GM12878 (cell line): Measurements from ENCODE around the gene TNP2. TPM values are rescaled to one million over a fixed set of nuclear protein-coding genes. Genes with fewer than 3 reads are reported as not detected.
A peak's percentile ranks its signal among the peaks of the same experiment; 100 is the strongest.

ENCODE experiments used
- ATF7 ChIP-seq: fragments of 450-650 bp; IDR thresholded peaks from 2 replicates; pipeline ENCODE4 v1.6.1; 2016; ENCODE audit warnings: low read depth, mild to moderate bottlenecking
- GABPA ChIP-seq: IDR thresholded peaks from 2 replicates; pipeline ENCODE4 v1.6.1; 2014; ENCODE audit warnings: antibody characterized with exemption, low read depth, mild to moderate bottlenecking, inconsistent platforms
- IRF5 ChIP-seq: fragments of 450-650 bp; IDR thresholded peaks from 2 replicates; pipeline ENCODE4 v1.6.1; 2017; ENCODE audit warnings: borderline replicate concordance
- KDM1A ChIP-seq: fragments of 200-600 bp; sonication (generic); IDR thresholded peaks from 2 replicates; pipeline ENCODE4 v1.6.1; 2016; ENCODE audit warnings: borderline replicate concordance
- LARP7 ChIP-seq: fragments of 450-650 bp; IDR thresholded peaks from 2 replicates; pipeline ENCODE4 v1.6.1; 2017; ENCODE audit warnings: mild to moderate bottlenecking
- NBN ChIP-seq: fragments of 450-650 bp; IDR thresholded peaks from 2 replicates; pipeline ENCODE4 v1.6.1; 2016
- PAX8 ChIP-seq: fragments of 450-650 bp; IDR thresholded peaks from 2 replicates; pipeline ENCODE4 v1.6.1; 2017; ENCODE audit warnings: mild to moderate bottlenecking, moderate library complexity
- RELA ChIP-seq: fragments of 450-650 bp; IDR thresholded peaks from 2 replicates; pipeline ENCODE4 v1.8.0; 2014; ENCODE audit warnings: borderline replicate concordance; ENCODE audit not compliant: partially characterized antibody
- SMARCA5 ChIP-seq: fragments of 450-650 bp; IDR thresholded peaks from 2 replicates; pipeline ENCODE4 v1.6.1; 2017; ENCODE audit warnings: mild to moderate bottlenecking
- SREBF2 ChIP-seq: IDR thresholded peaks from 2 replicates; pipeline ENCODE4 v1.6.1; 2012; ENCODE audit warnings: mild to moderate bottlenecking, low read length
- TCF3 ChIP-seq: IDR thresholded peaks from 2 replicates; pipeline ENCODE4 v1.6.1; 2012; ENCODE audit warnings: low read depth, mild to moderate bottlenecking, low read length, borderline replicate concordance; ENCODE audit not compliant: insufficient read depth
- TCF7 ChIP-seq: IDR thresholded peaks from 2 replicates; pipeline ENCODE4 v1.6.1; 2014; ENCODE audit warnings: antibody characterized with exemption, borderline replicate concordance
- ZBED1 ChIP-seq: IDR thresholded peaks from 2 replicates; pipeline ENCODE4 v1.6.1; 2016; ENCODE audit warnings: borderline replicate concordance
- polyA plus RNA-seq, 11 experiments: library from polyadenylated mRNA; depleted of rRNA in 4 of 11; unstranded in 6 of 11; stranded (reverse) in 5 of 11; fragments of >200 nt; fragmentation: Nextera tagmentation in 4 of 11; fragmentation: Illumina TruSeq in 1 of 11; extraction: Ambion mirVana in 4 of 11; extraction: Trizol in 1 of 11; gene quantifications; 1 replicate in 1 of 11; 2 replicates in 10 of 11; pipeline versions ENCODE4 v1.2.1 to v1.2.3, GENCODE V29; 2011 to 2016; ENCODE audit warnings: inconsistent platforms in 2 of 11, missing spikeins in 2 of 11, low read depth in 1 of 11
- total RNA-seq, 4 experiments: library from RNA; depleted of rRNA in 3 of 4; stranded (reverse); fragments of >200 nt in 3 of 4; fragmentation: Illumina TruSeq in 1 of 4; extraction: Trizol in 1 of 4; gene quantifications; 2 replicates each; pipeline versions ENCODE4 v1.2.1 to v1.2.3, GENCODE V29; 2013 to 2021

The TNP2 gene
- total and polyA plus RNA-seq, 10 of the 15 experiments (the other 5 are each of a cell fraction or from before 2014, with no cell fraction given), result not detected

DNA sequence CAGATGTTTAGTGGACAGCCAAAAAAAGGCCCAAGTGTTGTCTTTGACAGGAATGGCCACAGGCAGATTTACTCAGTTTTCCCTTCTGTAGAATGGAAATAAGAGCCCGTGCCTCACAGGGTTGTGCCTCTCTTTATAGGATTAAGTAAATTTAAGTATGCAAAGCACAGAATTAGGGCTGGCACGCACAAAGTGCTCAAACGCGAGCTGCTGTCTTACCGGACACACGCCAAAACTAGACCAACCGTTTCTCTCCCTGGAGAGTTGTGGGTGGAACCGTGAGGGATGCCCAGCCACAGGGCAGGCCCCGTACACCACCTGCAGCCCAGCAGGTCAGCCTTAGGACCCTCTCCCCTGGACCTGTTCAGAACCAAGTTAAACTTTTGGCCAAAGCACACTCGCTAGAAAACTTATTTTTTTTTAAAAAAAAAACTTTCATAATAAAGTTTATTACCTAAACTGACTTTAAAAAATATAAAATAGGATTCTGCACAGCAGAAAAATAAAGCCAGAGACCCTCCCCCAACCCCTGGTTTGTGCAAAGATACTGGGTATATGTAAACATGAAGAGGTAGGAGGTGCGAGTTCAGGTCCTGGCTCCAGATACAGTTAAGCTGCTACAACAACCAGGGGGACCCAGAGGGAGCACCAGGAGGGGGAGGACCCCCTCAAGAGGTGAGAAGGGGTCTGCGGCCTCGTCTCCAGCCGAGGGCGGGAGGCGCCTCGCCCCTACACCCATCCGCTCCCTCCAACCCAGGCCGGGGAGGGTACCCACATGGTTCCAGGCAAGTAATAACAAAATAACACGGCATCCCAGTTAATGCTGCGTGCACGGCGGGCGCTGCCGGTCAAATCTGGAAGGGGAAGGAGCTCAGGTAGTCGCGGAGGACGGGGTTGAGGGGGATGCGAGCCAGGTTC is 14.9 kb downstream of the TNP2 start (continued):
- TF ChIP-seq SREBF2 (no peak), ZBED1 (no peak), KDM1A (no peak), TCF3 (peak; percentile 55; the same call in 1 of the 2 replicates), GABPA (no peak), LARP7 (peak; percentile 16; the same call in 1 of the 2 replicates), NBN (no peak), TCF7 (no peak), IRF5 (no peak), ATF7 (no peak), RELA (no peak), PAX8 (no peak), SMARCA5 (no peak)
